CD14-positive monocyte (primary cell): ENCODE results near the gene DUOXA2. TPM values are rescaled to one million over a fixed set of nuclear protein-coding genes. Genes with fewer than 3 reads are reported as not detected.
"Not testable (repeated sequence)": the region's sequence is repeated elsewhere in the genome, so short reads cannot be mapped to it uniquely, and the experiment has no call there.

Experiments
- DNase-seq, 3 donors: peaks; one replicate each; pipeline ENCODE4 v3.0.0-alpha.2; 2011 to 2022
- H2AFZ ChIP-seq: 2 replicates; pipeline ENCODE4 v1.6.0; 2012; ENCODE audit warnings: mild to moderate bottlenecking, low read depth, low read length, inconsistent platforms; ENCODE audit not compliant: insufficient read depth, poor library complexity, severe bottlenecking
- H3K27ac ChIP-seq, 2 donors: 1 replicate in 1 of 2; 2 replicates in 1 of 2; pipeline ENCODE4 v1.5.1; 2012 to 2013; ENCODE audit warnings: low read length in 2 of 2, control low read depth in 1 of 2, inconsistent platforms in 1 of 2, low read depth in 1 of 2, mild to moderate bottlenecking in 1 of 2
- H3K27me3 ChIP-seq, 2 donors: one replicate each; pipeline versions ENCODE4 v1.6.0 to v1.6.1; 2011 to 2013; ENCODE audit warnings: low read length in 2 of 2; ENCODE audit not compliant: control insufficient read depth in 2 of 2, insufficient read depth in 2 of 2
- H3K36me3 ChIP-seq, 2 donors: replicated peaks in 1 of 2; 1 replicate in 1 of 2; 2 replicates in 1 of 2; pipeline versions ENCODE4 v1.5.1 to v1.6.1; 2012 to 2013; ENCODE audit warnings: low read length in 2 of 2, control low read depth in 1 of 2, inconsistent platforms in 1 of 2, mild to moderate bottlenecking in 1 of 2; ENCODE audit not compliant: insufficient read depth in 2 of 2, control insufficient read depth in 1 of 2
- H3K4me1 ChIP-seq, 2 donors: 1 replicate in 1 of 2; 2 replicates in 1 of 2; pipeline versions ENCODE4 v1.5.1 to v1.6.1; 2012 to 2013; ENCODE audit warnings: low read length in 2 of 2, control low read depth in 1 of 2, inconsistent platforms in 1 of 2, mild to moderate bottlenecking in 1 of 2, moderate library complexity in 1 of 2; ENCODE audit not compliant: insufficient read depth in 2 of 2, control insufficient read depth in 1 of 2
- H3K4me2 ChIP-seq: replicated peaks from 2 replicates; pipeline ENCODE3; 2012; ENCODE audit warnings: low read length, moderate library complexity, mild to moderate bottlenecking; ENCODE audit not compliant: poor library complexity, severe bottlenecking; ENCODE audit errors: extremely low read depth
- H3K4me3 ChIP-seq, 3 experiments: fragments of 200-600 bp in 1 of 3; sonication (generic) in 1 of 3; replicated peaks in 1 of 3; 1 replicate in 2 of 3; 2 replicates in 1 of 3; pipeline ENCODE4 v1.5.1; 2011 to 2013; ENCODE audit warnings: low read length in 3 of 3, mild to moderate bottlenecking in 3 of 3, control low read depth in 2 of 3, low read depth in 2 of 3, inconsistent platforms in 1 of 3, moderate library complexity in 1 of 3
- H3K79me2 ChIP-seq: 2 replicates; pipeline ENCODE4 v1.6.0; 2012; ENCODE audit warnings: mild to moderate bottlenecking, control low read depth, inconsistent platforms, low read length, moderate library complexity; ENCODE audit not compliant: insufficient read depth
- H3K9ac ChIP-seq: 2 replicates; pipeline ENCODE4 v1.6.0; 2017; ENCODE audit warnings: low read length, mild to moderate bottlenecking; ENCODE audit not compliant: insufficient read depth, poor library complexity, severe bottlenecking
- H3K9me3 ChIP-seq, 2 donors: replicated peaks in 1 of 2; 1 replicate in 1 of 2; 2 replicates in 1 of 2; pipeline versions ENCODE4 v1.5.1 to v1.6.1; 2012 to 2013; ENCODE audit warnings: low read length in 2 of 2, control low read depth in 1 of 2; ENCODE audit not compliant: control insufficient read depth in 1 of 2, insufficient read depth in 1 of 2
- H4K20me1 ChIP-seq: 2 replicates; pipeline ENCODE4 v1.6.0; 2012; ENCODE audit warnings: mild to moderate bottlenecking, low read length, control low read depth, moderate library complexity; ENCODE audit not compliant: insufficient read depth
- H3K27ac Mint-ChIP-seq, 7 donors: one replicate each; pipeline ENCODE4 v1.8.0; 2020; ENCODE audit warnings: mild to moderate bottlenecking in 7 of 7, mixed read lengths in 7 of 7, moderate library complexity in 6 of 7, inconsistent platforms in 2 of 7
- H3K27me3 Mint-ChIP-seq, 3 donors: one replicate each; pipeline ENCODE4 v1.8.0; 2021 to 2022; ENCODE audit warnings: low read depth in 3 of 3, mild to moderate bottlenecking in 3 of 3, mixed read lengths in 3 of 3, moderate library complexity in 3 of 3, inconsistent platforms in 1 of 3
- H3K36me3 Mint-ChIP-seq, 2 donors: one replicate each; pipeline ENCODE4 v1.8.0; 2020; ENCODE audit warnings: mixed read lengths in 2 of 2, inconsistent platforms in 1 of 2, mild to moderate bottlenecking in 1 of 2
- H3K4me1 Mint-ChIP-seq: one replicate; pipeline ENCODE4 v1.8.0; 2020; ENCODE audit warnings: mild to moderate bottlenecking, mixed read lengths
- H3K4me3 Mint-ChIP-seq, 2 donors: one replicate each; pipeline ENCODE4 v1.8.0; 2020; ENCODE audit warnings: mild to moderate bottlenecking in 2 of 2, mixed read lengths in 2 of 2, moderate library complexity in 1 of 2
- H3K9me3 Mint-ChIP-seq, 7 donors: one replicate each; pipeline ENCODE4 v1.8.0; 2020 to 2022; ENCODE audit warnings: mixed read lengths in 7 of 7, mild to moderate bottlenecking in 6 of 7, moderate library complexity in 6 of 7, inconsistent platforms in 2 of 7
- WGBS: methylation state at CpG from one replicate; pipeline ENCODE4 v1.1.5; 2013; ENCODE audit warnings: missing lambda C conversion rate; ENCODE audit not compliant: insufficient coverage; 5-methylcytosine and 5-hydroxymethylcytosine counted together
- intact Hi-C, 2 donors: fragments of 100-400 bp; cut with micrococcal nuclease; formaldehyde crosslinking; loops; one replicate each; pipeline versions ENCODE4 v1.15.0 to v1.15.1; 2023
- polyA plus RNA-seq, 3 donors: library from polyadenylated mRNA; depleted of rRNA in 1 of 3; unstranded in 2 of 3; stranded (reverse) in 1 of 3; fragments of 300-500 nt in 2 of 3; fragments of >200 nt in 1 of 3; fragmentation: Illumina TruSeq in 2 of 3; gene quantifications; 1 replicate in 2 of 3; 2 replicates in 1 of 3; pipeline ENCODE4 v1.2.3, GENCODE V29; 2012 to 2021

Gene DUOXA2
- polyA plus RNA-seq, 3 donors: not detected

- H3K9ac ChIP-seq, H3K4me1 ChIP-seq, H3K9me3 ChIP-seq, intact Hi-C loops, H3K79me2 ChIP-seq, H3K36me3 ChIP-seq, H2AFZ ChIP-seq, H3K27me3 Mint-ChIP-seq, H3K4me2 ChIP-seq, H3K27me3 ChIP-seq, H3K36me3 Mint-ChIP-seq, DNase-seq, H4K20me1 ChIP-seq, H3K27ac ChIP-seq, H3K4me3 Mint-ChIP-seq, H3K4me1 Mint-ChIP-seq, H3K4me3 ChIP-seq, H3K9me3 Mint-ChIP-seq: not testable (repeated sequence)
- WGBS: 100% methylated on average over 1 of the region's 5 CpGs
- H3K27ac Mint-ChIP-seq: peak overlapping the region in 1 of 7 donors; percentile 18
These were observed 34.4 kb upstream of the DUOXA2 start for GRCh38 chr15:45079628-45080246.

- H3K79me2 ChIP-seq, H4K20me1 ChIP-seq, H3K4me3 ChIP-seq, H3K27me3 Mint-ChIP-seq, H3K4me2 ChIP-seq, H3K36me3 Mint-ChIP-seq, H3K36me3 ChIP-seq, H3K9ac ChIP-seq, H3K4me1 ChIP-seq, intact Hi-C loops, DNase-seq, H3K9me3 Mint-ChIP-seq, H3K27ac Mint-ChIP-seq, H3K4me3 Mint-ChIP-seq, H2AFZ ChIP-seq, H3K4me1 Mint-ChIP-seq, H3K27ac ChIP-seq, H3K27me3 ChIP-seq, H3K9me3 ChIP-seq: not testable (repeated sequence)
- 83% methylated on average over 1 of the region's 3 CpGs for WGBS
These were observed 33.5 kb upstream of the DUOXA2 start for GRCh38 chr15:45080593-45080992.

GRCh38 chr15:45082412-45082811 is 31.7 kb upstream of the DUOXA2 start:
- H3K4me2 ChIP-seq, H3K27me3 ChIP-seq, H3K27me3 Mint-ChIP-seq, intact Hi-C loops, H3K4me1 ChIP-seq, H3K9ac ChIP-seq, H3K9me3 ChIP-seq, H3K27ac ChIP-seq, DNase-seq, H3K9me3 Mint-ChIP-seq, H2AFZ ChIP-seq, H4K20me1 ChIP-seq, H3K4me3 ChIP-seq, H3K79me2 ChIP-seq, H3K36me3 Mint-ChIP-seq, H3K4me1 Mint-ChIP-seq, H3K4me3 Mint-ChIP-seq, H3K27ac Mint-ChIP-seq, H3K36me3 ChIP-seq: not testable (repeated sequence)
- WGBS: no CpG with 5 or more reads among the region's 10 CpGs
